GM23338 (cell line): Measurements from ENCODE around the gene HTR2A. TPM values are rescaled to one million over a fixed set of nuclear protein-coding genes. Genes with fewer than 3 reads are reported as not detected.

Experiments
- ATAC-seq: fragments of 200-7000 bp; cut with Tn5 transposase; 3 replicates; pipeline ENCODE4 v1.9.1; 2020
- DNase-seq: peaks from one replicate; pipeline ENCODE4 v3.0.0-alpha.2; 2015; ENCODE audit warnings: low spot score
- H2AFZ ChIP-seq: fragments of 200-600 bp; sonication (generic); 2 replicates; pipeline ENCODE4 v1.8.0; 2016; ENCODE audit warnings: antibody characterized with exemption, mild to moderate bottlenecking, moderate library complexity
- H3F3A ChIP-seq: fragments of 200-600 bp; sonication (generic); replicated peaks from 2 replicates; pipeline ENCODE4 v1.8.0; 2017; ENCODE audit warnings: antibody characterized with exemption, mixed run types, low read depth
- H3K27ac ChIP-seq: fragments of 200-600 bp; sonication (generic); 2 replicates; pipeline ENCODE4 v1.6.1; 2016; ENCODE audit warnings: low read depth
- H3K27me3 ChIP-seq: fragments of 200-600 bp; sonication (generic); 2 replicates; pipeline ENCODE4 v1.8.0; 2016; ENCODE audit warnings: mild to moderate bottlenecking, mixed run types, moderate library complexity; ENCODE audit not compliant: insufficient read depth
- H3K36me3 ChIP-seq: fragments of 200-600 bp; sonication (generic); 2 replicates; pipeline ENCODE4 v1.8.0; 2016; ENCODE audit warnings: mild to moderate bottlenecking; ENCODE audit not compliant: insufficient read depth
- H3K4me1 ChIP-seq: fragments of 200-600 bp; sonication (generic); 2 replicates; pipeline ENCODE4 v1.8.0; 2016; ENCODE audit warnings: mild to moderate bottlenecking, moderate library complexity; ENCODE audit not compliant: insufficient read depth
- H3K4me2 ChIP-seq: fragments of 200-600 bp; sonication (generic); 2 replicates; pipeline ENCODE4 v1.7.1; 2017; ENCODE audit warnings: mixed run types
- H3K4me3 ChIP-seq: fragments of 200-600 bp; sonication (generic); 2 replicates; pipeline ENCODE4 v1.6.1; 2016; ENCODE audit warnings: mixed run types
- H3K79me2 ChIP-seq: fragments of 200-600 bp; sonication (generic); replicated peaks from 2 replicates; pipeline ENCODE4 v1.8.0; 2017; ENCODE audit warnings: mild to moderate bottlenecking; ENCODE audit not compliant: insufficient read depth
- H3K9me2 ChIP-seq: fragments of 200-600 bp; sonication (generic); 2 replicates; pipeline ENCODE4 v1.8.0; 2017; ENCODE audit not compliant: insufficient read depth
- H4K20me1 ChIP-seq: fragments of 200-600 bp; sonication (generic); replicated peaks from 2 replicates; pipeline ENCODE4 v1.8.0; 2017; ENCODE audit warnings: mild to moderate bottlenecking; ENCODE audit not compliant: insufficient read depth
- H3K27ac Mint-ChIP-seq: 2 replicates; pipeline ENCODE4 v1.8.0; 2020; ENCODE audit warnings: inconsistent platforms, mild to moderate bottlenecking, moderate library complexity, mixed read lengths
- H3K27me3 Mint-ChIP-seq: 3 replicates; pipeline ENCODE4 v1.8.0; 2022; ENCODE audit warnings: low read depth, mild to moderate bottlenecking, moderate library complexity, mixed read lengths, inconsistent platforms; ENCODE audit not compliant: insufficient read depth, poor library complexity
- H3K36me3 Mint-ChIP-seq: 3 replicates; pipeline ENCODE4 v1.8.0; 2021; ENCODE audit warnings: low read depth, mild to moderate bottlenecking, inconsistent platforms, moderate library complexity, mixed read lengths
- H3K4me1 Mint-ChIP-seq: 3 replicates; pipeline ENCODE4 v1.8.0; 2020; ENCODE audit warnings: mild to moderate bottlenecking, inconsistent platforms, mixed read lengths
- H3K4me3 Mint-ChIP-seq: 3 replicates; pipeline ENCODE4 v1.8.0; 2021; ENCODE audit warnings: moderate library complexity, mild to moderate bottlenecking, inconsistent platforms, mixed read lengths
- H3K9me3 Mint-ChIP-seq: 3 replicates; pipeline ENCODE4 v1.8.0; 2020; ENCODE audit warnings: moderate library complexity, mild to moderate bottlenecking, inconsistent platforms, mixed read lengths
- CREB1 ChIP-seq: fragments of 250-450 bp; sonication (Bioruptor Pico); IDR thresholded peaks from 2 replicates; pipeline ENCODE4 v1.5.0; 2020; ENCODE audit warnings: low read depth, mild to moderate bottlenecking, moderate library complexity
- CTCF ChIP-seq, 2 experiments: fragments of 200-600 bp in 1 of 2; sonication (generic) in 1 of 2; conservative IDR thresholded peaks; 2 replicates each; pipeline versions ENCODE4 v1.5.1 to v1.6.1; 2016 to 2017; ENCODE audit warnings: antibody characterized with exemption in 2 of 2, low read depth in 2 of 2, mild to moderate bottlenecking in 2 of 2, moderate library complexity in 1 of 2
- ETS1 ChIP-seq: IDR thresholded peaks from 2 replicates; pipeline ENCODE4 v1.6.1; 2016; ENCODE audit warnings: antibody characterized with exemption
- EZH2 ChIP-seq: fragments of 200-600 bp; sonication (generic); IDR thresholded peaks from one replicate; pipeline ENCODE4 v1.8.0; 2017; ENCODE audit warnings: antibody characterized with exemption, mild to moderate bottlenecking, low read depth; ENCODE audit not compliant: unreplicated experiment
- EZH2phosphoT487 ChIP-seq: fragments of 200-600 bp; sonication (generic); IDR thresholded peaks from one replicate; pipeline ENCODE4 v1.8.1; 2018; ENCODE audit warnings: antibody characterized with exemption; ENCODE audit not compliant: unreplicated experiment
- JUNB ChIP-seq: IDR thresholded peaks from one replicate; pipeline ENCODE4 v1.6.1; 2016; ENCODE audit warnings: antibody characterized with exemption; ENCODE audit not compliant: unreplicated experiment
- NANOG ChIP-seq: IDR thresholded peaks from 2 replicates; pipeline ENCODE4 v1.6.1; 2016; ENCODE audit warnings: antibody characterized with exemption, borderline replicate concordance
- POLR2AphosphoS5 ChIP-seq: IDR thresholded peaks from 2 replicates; pipeline ENCODE4 v1.6.1; 2016; ENCODE audit warnings: antibody characterized with exemption, low read depth
- STAT1 ChIP-seq: IDR thresholded peaks from one replicate; pipeline ENCODE4 v1.6.1; 2016; ENCODE audit warnings: antibody characterized with exemption; ENCODE audit not compliant: unreplicated experiment
- ZNF114 ChIP-seq: fragments of 250-450 bp; sonication (Bioruptor Pico); IDR thresholded peaks from 2 replicates; pipeline ENCODE4 v1.5.0; 2020; ENCODE audit warnings: mild to moderate bottlenecking, moderate library complexity
- ZNF331 ChIP-seq: fragments of 250-450 bp; sonication (Bioruptor Pico); IDR thresholded peaks from 2 replicates; pipeline ENCODE4 v1.5.0; 2020; ENCODE audit warnings: low read depth, mild to moderate bottlenecking, moderate library complexity
- polyA plus RNA-seq: library from polyadenylated mRNA; unstranded; fragments of >200 nt; fragmentation: Nextera tagmentation; extraction: Ambion mirVana; gene quantifications from 2 replicates; pipeline ENCODE4 v1.2.1, GENCODE V29; 2016
- total RNA-seq: library from RNA; depleted of rRNA; stranded (reverse); fragments of >200 nt; shearing (Covaris generic); gene quantifications from 2 replicates; pipeline ENCODE4 v1.2.3, GENCODE V29; 2014
- TF ChIP-seq, protein P1 (sequence below): IDR thresholded peaks from one replicate; pipeline ENCODE4 v1.6.1; 2018; ENCODE audit warnings: antibody characterized with exemption; ENCODE audit not compliant: unreplicated experiment
- TF ChIP-seq, protein P2 (sequence below): fragments of 250-450 bp; sonication (Bioruptor Pico); IDR thresholded peaks from 2 replicates; pipeline ENCODE4 v1.5.0; 2020; ENCODE audit warnings: mild to moderate bottlenecking, moderate library complexity

The HTR2A gene
- total and polyA plus RNA-seq, 2 experiments from 2014 or later, result not detected

GRCh38 chr13:46860722-46861121 lies 36.1 kb downstream of the HTR2A start:
- ATAC-seq, result no peak
- Mint-ChIP-seq H3K27ac (no peak overlapping the region), H3K4me3 (no peak overlapping the region)

More at GRCh38 chr13:46860722-46861121, 36.1 kb downstream of the HTR2A start:
- Histone ChIP-seq H3K27me3 (no peaks in the 10 kb centered on the region), H3K27ac (no peak overlapping the region), H2AFZ (no peak overlapping the region), H3K79me2 (no peaks in the 10 kb centered on the region), H3K36me3 (no peaks in the 10 kb centered on the region), H3K4me1 (no peaks in the 10 kb centered on the region), H3K4me2 (no peak overlapping the region), H3K4me3 (no peak overlapping the region), H4K20me1 (no peaks in the 10 kb centered on the region), H3F3A (no peaks in the 10 kb centered on the region), H3K9me2 (no peaks in the 10 kb centered on the region)
- Mint-ChIP-seq H3K4me1 (0 out of 3 replicates have a peak, but pooled peaks cover 4% of the 10 kb centered on the region), H3K9me3 (no peaks in the 10 kb centered on the region), H3K27me3 (peaks cover 2% of the 10 kb centered on the region), H3K36me3 (no peaks in the 10 kb centered on the region)
- TF ChIP-seq EZH2phosphoT487, result no peak
- no peak for TF ChIP-seq EZH2
- TF ChIP-seq POLR2AphosphoS5, result no peak
- TF ChIP-seq, protein P1, sequence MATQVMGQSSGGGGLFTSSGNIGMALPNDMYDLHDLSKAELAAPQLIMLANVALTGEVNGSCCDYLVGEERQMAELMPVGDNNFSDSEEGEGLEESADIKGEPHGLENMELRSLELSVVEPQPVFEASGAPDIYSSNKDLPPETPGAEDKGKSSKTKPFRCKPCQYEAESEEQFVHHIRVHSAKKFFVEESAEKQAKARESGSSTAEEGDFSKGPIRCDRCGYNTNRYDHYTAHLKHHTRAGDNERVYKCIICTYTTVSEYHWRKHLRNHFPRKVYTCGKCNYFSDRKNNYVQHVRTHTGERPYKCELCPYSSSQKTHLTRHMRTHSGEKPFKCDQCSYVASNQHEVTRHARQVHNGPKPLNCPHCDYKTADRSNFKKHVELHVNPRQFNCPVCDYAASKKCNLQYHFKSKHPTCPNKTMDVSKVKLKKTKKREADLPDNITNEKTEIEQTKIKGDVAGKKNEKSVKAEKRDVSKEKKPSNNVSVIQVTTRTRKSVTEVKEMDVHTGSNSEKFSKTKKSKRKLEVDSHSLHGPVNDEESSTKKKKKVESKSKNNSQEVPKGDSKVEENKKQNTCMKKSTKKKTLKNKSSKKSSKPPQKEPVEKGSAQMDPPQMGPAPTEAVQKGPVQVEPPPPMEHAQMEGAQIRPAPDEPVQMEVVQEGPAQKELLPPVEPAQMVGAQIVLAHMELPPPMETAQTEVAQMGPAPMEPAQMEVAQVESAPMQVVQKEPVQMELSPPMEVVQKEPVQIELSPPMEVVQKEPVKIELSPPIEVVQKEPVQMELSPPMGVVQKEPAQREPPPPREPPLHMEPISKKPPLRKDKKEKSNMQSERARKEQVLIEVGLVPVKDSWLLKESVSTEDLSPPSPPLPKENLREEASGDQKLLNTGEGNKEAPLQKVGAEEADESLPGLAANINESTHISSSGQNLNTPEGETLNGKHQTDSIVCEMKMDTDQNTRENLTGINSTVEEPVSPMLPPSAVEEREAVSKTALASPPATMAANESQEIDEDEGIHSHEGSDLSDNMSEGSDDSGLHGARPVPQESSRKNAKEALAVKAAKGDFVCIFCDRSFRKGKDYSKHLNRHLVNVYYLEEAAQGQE, result no peak
- TF ChIP-seq, protein P2, sequence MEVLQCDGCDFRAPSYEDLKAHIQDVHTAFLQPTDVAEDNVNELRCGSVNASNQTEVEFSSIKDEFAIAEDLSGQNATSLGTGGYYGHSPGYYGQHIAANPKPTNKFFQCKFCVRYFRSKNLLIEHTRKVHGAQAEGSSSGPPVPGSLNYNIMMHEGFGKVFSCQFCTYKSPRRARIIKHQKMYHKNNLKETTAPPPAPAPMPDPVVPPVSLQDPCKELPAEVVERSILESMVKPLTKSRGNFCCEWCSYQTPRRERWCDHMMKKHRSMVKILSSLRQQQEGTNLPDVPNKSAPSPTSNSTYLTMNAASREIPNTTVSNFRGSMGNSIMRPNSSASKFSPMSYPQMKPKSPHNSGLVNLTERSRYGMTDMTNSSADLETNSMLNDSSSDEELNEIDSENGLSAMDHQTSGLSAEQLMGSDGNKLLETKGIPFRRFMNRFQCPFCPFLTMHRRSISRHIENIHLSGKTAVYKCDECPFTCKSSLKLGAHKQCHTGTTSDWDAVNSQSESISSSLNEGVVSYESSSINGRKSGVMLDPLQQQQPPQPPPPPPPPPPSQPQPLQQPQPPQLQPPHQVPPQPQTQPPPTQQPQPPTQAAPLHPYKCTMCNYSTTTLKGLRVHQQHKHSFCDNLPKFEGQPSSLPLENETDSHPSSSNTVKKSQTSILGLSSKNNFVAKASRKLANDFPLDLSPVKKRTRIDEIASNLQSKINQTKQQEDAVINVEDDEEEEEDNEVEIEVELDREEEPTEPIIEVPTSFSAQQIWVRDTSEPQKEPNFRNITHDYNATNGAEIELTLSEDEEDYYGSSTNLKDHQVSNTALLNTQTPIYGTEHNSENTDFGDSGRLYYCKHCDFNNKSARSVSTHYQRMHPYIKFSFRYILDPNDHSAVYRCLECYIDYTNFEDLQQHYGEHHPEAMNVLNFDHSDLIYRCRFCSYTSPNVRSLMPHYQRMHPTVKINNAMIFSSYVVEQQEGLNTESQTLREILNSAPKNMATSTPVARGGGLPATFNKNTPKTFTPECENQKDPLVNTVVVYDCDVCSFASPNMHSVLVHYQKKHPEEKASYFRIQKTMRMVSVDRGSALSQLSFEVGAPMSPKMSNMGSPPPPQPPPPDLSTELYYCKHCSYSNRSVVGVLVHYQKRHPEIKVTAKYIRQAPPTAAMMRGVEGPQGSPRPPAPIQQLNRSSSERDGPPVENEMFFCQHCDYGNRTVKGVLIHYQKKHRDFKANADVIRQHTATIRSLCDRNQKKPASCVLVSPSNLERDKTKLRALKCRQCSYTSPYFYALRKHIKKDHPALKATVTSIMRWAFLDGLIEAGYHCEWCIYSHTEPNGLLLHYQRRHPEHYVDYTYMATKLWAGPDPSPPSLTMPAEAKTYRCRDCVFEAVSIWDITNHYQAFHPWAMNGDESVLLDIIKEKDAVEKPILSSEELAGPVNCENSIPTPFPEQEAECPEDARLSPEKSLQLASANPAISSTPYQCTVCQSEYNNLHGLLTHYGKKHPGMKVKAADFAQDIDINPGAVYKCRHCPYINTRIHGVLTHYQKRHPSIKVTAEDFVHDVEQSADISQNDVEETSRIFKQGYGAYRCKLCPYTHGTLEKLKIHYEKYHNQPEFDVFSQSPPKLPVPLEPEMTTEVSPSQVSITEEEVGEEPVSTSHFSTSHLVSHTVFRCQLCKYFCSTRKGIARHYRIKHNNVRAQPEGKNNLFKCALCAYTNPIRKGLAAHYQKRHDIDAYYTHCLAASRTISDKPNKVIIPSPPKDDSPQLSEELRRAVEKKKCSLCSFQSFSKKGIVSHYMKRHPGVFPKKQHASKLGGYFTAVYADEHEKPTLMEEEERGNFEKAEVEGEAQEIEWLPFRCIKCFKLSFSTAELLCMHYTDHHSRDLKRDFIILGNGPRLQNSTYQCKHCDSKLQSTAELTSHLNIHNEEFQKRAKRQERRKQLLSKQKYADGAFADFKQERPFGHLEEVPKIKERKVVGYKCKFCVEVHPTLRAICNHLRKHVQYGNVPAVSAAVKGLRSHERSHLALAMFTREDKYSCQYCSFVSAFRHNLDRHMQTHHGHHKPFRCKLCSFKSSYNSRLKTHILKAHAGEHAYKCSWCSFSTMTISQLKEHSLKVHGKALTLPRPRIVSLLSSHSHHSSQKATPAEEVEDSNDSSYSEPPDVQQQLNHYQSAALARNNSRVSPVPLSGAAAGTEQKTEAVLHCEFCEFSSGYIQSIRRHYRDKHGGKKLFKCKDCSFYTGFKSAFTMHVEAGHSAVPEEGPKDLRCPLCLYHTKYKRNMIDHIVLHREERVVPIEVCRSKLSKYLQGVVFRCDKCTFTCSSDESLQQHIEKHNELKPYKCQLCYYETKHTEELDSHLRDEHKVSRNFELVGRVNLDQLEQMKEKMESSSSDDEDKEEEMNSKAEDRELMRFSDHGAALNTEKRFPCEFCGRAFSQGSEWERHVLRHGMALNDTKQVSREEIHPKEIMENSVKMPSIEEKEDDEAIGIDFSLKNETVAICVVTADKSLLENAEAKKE (CRISPR knock-in tag), result no peak
- no peak for TF ChIP-seq JUNB
- TF ChIP-seq CREB1 (CRISPR knock-in tag), result no peak
- TF ChIP-seq NANOG, result no peak
- TF ChIP-seq ZNF331 (CRISPR knock-in tag), result no peak
- TF ChIP-seq ETS1, result no peak
- no peak for TF ChIP-seq ZNF114 (CRISPR knock-in tag)
- no peak for TF ChIP-seq CTCF (conservative IDR thresholded peaks at IDR 0.05; ENCODE audit: low read depth in 2 of 2)
- no peak for TF ChIP-seq STAT1
- no peak for DNase-seq
